M059J (cell line): Measurements from ENCODE around the gene MAGI1. TPM values are rescaled to one million over a fixed set of nuclear protein-coding genes. Genes with fewer than 3 reads are reported as not detected.

ENCODE experiments used
- DNase-seq: peaks from one replicate; pipeline ENCODE4 v3.0.0-alpha.2; 2012; ENCODE audit warnings: low read depth
- total RNA-seq: library from RNA; depleted of rRNA; stranded (reverse); fragments of >200 nt; shearing (Covaris generic); gene quantifications from 2 replicates; pipeline ENCODE4 v1.2.3, GENCODE V29; 2014

The MAGI1 gene
- total RNA-seq, 1 experiment from 2014 or later: 2.8 TPM

DNA sequence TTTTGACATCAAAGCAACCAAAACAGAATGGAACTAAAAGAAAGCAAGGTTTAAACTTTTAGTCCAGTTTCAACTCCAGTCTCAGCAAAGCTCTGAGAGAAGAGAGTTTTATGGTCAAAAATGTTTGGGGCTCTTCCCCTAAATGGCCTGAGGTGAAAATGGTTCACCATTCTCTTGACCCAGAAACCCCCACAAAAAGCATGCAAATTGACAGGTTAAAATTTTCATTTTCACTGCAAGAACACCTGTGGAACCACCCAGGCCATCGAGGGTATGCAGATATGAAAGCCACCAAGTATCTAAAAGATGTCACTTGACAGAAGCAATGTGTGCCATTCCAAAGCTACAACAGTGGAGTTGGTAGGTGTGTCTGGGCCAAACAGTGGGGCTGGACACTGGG is 195.0 kb downstream of the MAGI1 start:
- DNase-seq: no peak

DNA sequence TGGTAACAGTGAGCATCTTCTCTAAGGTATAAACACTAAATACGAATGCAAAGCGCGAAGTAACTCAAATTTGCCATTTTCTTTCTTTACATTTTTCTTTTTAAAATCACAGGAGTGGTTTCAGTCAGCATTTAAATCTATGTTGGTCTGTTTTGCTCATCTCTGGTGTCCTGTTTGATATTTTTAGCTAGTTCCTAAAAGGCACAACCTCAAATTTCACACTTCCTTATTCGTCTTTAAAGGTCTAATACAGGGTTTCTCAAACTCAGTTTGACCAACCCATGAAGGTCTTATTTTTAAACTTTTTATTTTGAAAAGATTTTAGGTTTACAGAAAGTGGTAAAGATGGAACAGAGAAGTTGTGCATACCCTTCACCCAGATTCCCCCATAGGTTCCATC is 201.1 kb downstream of the MAGI1 start:
- no peak for DNase-seq

DNA sequence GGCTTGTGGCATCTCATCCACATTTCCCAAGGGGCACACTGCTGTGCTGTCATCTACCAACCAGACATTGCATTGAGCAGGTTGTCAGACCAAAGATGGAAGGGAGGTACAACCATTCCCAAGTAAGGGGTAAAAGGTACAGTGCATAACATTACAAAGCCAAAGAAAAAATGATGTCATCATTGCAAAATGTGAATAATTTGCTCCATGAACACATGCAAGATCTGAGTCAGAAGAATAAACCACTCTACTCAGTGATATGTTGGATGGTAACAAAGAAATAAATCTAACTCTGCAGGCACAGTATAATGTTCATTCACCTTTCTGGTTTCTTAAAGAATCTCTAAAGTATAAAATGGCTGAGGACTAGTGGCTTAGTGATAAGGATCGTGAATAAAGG is 202.7 kb downstream of the MAGI1 start:
- DNase-seq: peak; percentile 62

DNA sequence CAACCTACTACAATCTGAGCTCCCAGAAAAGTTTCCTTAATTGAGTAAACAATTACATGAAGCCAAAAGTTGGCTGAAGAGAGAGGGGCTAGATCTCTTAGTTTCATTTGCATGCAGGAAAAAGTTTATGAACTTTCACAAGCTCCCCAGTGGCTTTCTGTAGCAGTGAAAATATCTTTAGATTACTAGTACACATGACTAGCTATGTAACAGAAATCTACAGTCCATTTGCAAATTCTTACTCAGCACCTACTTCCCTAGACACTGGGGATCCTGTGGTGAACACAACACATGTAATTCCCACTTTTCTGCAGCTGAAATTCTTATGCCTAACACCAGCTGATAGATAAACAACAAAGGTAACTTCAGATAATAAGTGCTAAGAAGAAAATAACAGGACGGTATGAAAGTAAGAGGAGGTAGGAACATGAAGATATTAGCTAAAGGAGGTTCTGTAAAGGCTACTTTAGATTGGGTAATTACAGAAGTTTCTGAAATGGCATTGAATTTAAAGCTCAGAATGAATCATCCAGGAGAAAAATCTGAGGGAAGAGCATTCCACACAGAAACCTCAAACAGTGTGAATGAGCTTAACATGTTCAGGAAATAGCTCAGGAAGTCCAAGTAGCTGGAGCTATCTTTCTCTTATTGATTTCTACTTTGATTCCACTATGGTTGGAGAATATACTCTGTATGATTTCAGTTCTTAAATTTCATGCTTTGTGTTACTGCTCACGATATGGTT is 204.8 kb downstream of the MAGI1 start:
- DNase-seq: peak; percentile 67

DNA sequence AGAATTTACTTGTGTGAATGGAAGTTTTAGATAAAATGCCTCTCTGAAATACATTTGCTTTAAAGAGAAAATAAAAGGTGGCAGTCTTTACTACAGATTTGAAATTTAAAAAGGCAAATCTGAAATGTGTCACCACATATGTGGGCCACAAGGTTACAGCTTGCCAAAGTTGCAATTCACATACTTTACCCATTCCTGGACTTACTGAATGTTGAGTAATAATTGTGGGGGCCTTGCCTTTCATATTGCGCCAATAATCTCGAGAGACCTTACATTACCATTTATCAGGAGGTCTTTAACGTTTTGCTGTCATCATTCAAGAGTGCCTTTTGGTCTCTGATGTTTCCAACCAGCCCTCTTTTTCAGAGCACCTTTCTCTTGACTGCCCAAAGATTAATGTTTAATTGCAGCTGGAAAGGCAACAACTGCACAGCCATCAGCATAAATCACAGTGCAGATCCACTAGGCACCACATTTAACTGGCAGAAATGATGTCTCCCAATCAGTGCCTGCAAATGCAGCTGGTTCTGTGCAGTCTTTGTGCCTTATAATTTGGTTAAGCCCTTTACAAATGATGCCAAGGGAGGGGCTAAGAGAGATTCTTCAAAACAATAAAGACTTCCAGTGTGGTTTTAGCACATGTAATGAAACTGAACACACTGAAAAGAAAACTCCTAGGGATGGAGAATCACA is 206.8 kb downstream of the MAGI1 start:
- peak; percentile 63 for DNase-seq

DNA sequence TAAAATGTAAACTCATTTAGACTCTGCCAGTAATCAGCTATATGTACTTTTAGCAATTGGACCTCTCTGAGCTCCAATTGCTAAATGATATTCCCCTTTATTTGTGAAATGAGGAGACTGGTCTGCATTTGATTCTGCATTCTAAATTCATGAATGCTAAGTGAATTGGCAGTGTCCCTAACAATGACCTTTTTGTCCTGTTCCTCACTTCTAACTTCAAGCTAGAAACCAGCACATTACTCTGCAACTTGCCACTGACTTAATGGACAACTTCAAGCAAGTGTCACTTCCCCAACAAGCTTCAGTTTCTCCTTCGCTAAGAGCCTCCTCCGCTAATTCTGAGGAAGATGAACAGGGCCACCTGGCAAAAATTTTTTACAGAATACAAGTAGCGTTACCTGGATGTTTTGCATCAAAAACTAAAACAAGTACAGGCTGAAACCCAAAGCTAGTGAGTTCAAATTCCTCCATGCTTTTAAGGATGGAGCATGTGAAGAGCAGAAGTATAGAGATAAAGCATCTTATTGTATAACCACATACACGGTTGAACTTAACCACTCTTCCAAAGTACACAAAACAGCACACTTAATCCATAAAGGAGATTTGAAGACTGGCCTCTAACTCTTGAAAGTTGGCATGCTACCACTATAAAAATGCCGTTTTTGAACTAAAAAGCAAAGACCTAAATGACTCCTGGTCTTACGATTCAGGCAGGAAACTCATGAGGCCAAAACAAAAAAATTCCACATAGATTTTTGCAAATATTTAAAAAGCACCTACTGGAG is 207.6 kb downstream of the MAGI1 start:
- peak; percentile 3 for DNase-seq

DNA sequence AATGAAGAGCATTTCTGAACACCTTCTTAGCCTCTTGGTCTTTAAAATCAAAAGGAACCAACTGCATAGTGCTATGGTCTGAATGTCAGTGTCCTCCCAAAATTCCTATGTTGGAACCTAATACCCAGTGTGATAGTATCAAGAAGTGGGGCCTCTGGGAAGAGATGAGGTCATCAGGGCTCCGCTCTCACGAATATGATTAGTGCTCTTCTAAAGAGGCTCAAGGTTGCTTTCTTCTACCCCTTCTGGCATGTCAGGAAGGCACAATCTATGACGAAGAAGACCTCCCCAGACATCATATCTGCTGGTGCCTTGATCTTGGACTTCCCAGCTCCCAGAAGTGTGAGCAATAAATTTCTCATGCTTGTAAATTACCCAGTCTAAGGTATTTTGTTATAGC is 209.5 kb downstream of the MAGI1 start:
- DNase-seq: peak; percentile 36

DNA sequence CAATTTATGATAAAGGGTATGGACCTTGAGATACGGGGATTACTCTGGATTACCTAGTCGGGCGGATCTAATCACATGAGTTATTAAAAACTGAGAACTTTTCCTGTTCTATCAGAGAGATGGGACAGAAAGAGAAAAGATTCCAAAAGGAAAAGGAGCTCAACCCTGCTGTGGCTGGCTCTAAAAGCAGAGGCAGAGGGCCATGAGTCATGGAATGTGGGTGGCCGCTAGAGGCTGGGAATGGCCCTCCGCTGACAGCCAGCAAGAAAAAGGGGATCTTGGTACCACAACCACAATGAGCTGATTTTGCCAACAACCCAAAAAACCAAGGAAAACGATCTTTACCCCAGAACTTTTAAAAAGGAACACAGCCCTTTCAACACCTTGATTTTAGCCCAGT is 210.0 kb downstream of the MAGI1 start:
- DNase-seq: peak; percentile 53

DNA sequence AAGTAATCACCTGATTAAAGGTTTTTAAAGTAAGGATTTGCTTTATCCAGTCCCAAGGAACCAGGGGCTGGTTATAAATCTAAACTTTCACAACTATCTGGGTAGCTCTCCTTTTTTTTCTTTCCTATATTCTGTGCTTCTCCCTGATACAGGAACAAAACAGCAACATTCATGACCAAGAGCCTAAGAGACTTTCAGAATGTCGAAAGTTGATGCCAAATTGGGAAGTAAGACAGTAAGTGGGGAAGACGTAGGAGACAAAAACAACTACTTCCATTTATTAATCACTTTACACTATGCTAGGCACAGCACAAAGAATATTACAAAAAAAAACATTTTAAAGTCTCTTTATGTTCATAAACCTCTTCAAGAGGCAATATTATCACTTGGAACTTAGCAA is 211.6 kb downstream of the MAGI1 start:
- no peak for DNase-seq

DNA sequence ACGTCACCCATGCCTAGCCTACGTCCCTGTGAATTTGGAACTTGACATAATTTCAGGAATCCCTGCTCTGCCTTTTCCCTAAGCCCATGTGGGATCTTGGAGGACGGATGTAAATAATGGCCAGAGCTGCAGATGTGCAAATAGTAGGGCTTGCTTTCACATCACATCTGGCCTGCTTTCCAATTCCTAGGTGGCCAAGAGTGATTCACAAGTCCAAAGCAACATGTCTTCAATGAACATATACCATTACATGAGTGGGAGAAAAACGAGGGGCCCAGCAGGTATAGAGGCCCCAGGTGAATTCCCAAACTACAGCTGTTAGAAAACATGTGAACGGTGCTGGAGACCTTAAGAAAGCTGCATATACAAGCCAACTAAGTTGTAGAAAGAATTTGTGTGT is 214.6 kb downstream of the MAGI1 start:
- DNase-seq: no peak

DNA sequence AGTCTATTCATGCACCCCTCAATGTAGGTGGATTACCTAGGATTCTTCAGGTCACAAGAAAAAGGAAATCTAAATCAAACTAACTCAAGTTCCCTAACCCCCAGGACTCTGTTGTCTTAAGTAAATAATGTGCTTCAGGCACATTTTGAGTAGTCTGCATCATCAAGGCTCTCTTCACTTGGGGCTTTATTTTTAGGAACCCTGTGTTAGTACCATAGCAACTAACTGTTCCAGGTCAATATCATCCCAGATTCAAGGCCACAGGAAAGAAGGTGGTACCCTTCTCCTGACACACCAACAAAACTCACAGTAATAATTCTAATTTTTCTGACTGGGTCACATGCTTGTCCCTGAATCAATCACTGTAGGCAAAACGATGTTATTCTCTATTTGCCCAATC is 218.1 kb downstream of the MAGI1 start:
- DNase-seq: no peak

DNA sequence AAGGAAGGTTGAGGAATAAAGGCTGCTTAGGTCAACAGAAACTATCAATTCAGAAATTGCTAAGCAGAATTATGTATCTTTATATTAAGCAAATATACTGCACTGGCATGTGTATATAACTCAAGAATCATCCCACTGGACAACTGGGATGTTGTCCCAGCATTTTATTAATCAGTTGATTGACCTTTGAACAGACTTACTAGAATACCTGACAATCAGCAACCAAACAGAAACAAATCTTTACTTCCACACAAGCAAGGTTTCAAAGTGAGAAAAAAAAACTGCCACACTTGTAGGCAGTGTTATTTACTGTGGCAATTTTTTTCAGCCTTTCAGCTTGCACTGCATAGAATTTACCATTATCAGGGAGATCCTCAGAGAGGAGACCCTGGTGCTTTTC is 218.8 kb downstream of the MAGI1 start:
- DNase-seq: no peak

DNA sequence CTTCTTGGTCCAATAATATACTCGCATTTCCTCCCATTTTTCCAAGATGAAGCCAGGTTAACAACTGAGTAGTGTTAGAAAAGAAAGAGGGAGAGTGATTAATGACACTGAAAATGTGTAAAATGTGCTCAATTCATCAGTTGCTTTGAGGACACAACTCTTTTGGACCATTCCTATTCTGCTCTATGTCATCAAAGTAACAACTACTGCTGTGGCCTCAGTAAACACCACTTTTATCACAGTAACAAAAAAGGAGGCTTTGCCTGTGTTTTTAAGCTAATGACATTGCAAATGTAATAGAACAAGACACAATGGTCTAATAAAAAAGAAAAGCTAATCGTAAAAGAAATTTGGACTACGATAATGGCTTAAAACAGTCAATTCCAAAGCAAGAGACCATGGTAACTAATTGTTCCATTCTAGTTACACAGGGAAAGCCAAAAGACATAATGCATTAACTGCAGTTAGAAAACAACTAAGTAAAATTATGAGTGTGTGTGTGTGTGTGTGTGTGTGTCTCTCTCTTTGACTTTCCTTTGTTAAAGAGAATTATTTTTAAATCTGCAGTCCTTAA is 221.1 kb downstream of the MAGI1 start:
- DNase-seq: no peak

DNA sequence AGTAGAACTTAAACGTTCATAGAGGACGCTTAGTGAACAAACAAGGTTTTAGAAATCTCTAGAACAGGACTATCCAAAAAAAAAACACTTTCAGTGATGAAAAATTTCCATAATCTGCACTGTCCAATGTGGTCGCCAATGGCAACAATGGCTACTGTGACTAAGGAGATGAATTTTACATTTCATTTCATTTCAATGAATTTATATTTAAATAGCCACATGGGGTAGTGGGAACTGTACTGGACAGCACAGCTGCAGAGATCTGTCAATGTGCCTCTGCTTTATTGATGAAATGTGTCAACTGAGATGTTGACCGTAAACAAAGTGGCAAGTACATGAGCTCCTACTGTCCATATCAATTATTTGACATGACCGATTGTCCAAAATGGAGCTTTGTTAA is 222.5 kb downstream of the MAGI1 start:
- DNase-seq: no peak

DNA sequence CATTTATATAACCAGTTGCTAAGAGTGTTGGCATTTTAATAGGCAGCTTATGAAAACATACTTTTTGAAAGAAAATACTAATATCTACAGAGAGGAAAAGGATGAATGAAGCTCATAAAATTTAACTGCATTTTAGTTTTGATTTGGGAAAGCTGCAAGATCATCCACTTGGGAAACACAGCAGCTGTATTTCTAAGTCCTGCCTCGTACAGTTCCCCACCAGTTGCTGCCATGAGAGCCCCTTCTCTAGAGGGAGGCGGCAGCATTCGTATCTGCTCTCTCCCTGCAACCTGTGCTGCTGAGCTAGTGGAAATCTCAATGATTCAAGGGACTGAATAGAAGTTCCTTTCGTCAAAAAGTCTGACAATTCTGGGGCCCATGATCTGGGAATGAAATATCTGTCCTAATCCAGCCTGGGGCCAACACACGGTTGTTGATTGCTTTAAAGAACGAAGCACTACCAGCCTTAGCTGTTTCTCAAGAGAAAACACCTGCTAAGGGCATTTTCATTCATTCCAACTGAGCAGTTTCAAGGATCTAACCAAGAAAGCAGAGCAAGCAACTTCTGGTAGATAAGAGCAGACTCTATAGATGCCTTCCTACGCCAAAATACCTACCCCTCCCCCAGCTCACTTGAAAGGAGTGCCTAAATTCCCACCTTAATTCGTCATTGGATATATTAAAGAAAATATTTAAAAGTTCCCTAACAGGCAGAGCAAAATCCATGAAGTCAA is 223.7 kb downstream of the MAGI1 start:
- no peak for DNase-seq

DNA sequence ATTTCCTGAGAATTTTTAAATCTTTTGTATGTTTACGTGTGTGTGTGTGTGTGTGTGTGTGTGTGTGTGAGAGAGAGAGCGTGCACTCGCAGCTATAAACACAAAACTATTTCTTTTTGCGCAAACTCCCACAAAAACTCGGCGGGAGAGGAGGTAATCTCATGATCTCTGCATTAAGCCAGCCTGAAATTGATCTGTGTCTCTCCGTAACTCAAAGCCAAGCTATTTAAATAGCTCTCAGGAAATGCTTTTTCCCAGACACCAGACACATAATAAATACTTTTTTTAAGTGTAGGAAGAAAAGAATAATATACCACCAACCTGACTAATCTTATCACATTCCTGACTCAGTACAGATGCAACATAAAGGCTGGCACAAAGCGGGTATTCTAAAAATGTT is 226.8 kb downstream of the MAGI1 start:
- no peak for DNase-seq

DNA sequence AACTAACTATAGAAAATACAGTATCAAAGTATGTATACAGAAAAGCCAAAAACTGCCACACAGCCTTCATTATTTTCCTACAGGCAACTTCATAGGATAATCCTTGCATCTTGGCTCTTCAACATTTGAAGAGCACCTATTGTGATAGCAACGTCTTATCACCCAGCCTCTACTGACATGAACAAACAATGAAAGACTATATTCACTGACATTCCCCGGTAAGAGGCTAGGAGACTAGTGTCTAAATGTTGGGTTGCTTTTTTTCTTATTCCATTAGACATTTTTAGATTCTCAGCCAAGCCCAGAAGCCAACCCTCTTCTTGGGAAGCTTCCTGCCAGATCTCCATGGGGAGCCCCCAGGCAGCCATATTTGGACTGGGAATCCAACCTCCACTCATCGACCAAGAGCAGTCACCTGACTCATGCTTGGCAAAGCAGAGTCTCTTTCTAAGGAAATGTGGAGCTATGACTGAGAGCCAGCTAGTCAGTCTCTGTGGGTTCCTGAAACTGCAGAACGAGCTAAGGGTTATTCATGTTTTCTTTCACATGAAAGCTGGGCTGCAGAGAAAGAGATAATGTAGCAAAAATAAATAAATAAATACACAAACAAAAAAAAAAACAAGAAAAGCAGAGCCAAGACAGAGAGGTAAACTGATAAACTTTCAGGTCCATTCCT is 227.5 kb downstream of the MAGI1 start:
- peak; percentile 22 for DNase-seq

DNA sequence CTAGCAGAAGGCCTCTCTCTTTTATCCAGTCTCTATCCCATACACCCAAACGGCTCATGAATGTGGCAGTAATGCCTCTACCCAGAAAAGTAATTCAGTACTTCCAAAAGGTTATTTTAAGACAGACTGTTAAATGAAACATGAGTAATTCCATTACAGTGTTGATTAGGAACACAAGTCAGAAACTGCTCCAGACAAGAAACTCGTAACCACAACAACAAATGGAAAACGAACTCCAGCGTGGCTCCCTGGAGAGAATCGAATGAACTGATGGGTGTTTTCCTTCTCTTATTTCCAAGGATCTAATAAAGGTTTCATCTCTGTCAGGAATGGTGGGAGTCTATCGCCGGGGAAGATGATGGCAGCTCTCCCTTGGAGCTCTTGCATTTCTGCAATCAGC is 228.4 kb downstream of the MAGI1 start:
- no peak for DNase-seq

DNA sequence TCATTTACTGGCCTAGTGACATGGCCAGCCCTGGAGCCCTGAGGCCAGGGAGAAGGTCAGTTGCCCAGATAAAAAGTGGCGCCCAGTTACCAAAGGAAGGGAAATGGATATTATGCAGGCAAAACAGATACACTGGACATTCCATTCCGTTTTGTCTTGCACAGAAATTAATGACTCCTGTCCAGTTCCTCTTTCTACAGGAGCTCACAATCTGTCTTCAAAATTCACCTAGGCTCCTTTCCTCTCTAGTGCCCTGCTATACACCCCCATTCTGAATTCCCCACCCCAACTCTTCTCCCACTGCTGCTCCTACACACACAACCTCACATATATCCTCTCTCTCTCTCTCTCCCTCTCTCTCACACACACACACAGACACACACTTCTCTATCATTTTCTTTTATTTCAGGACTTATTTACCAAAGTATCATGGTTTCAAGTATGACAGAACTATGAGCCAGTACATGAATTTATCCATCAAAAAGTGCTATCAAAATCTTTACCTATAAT is 229.0 kb downstream of the MAGI1 start:
- DNase-seq: no peak

DNA sequence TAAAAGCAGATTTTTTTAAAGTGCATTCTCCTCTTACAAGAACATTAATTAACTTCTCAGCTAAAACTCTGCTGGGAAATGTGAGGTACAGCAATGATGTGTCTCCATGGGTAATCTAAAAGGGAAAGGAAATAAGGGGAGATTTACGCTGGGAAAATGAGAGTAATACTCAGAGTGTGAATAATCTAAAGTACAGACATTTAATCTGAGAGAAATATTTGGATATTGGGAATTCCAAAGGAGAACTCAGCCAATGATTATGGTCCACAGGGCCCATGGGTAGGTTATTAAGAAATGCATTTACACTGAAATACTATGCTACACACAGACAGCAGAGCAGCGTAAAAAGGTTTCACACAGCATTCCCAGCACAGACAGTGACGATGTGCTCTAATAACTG is 229.9 kb downstream of the MAGI1 start:
- DNase-seq: no peak

DNA sequence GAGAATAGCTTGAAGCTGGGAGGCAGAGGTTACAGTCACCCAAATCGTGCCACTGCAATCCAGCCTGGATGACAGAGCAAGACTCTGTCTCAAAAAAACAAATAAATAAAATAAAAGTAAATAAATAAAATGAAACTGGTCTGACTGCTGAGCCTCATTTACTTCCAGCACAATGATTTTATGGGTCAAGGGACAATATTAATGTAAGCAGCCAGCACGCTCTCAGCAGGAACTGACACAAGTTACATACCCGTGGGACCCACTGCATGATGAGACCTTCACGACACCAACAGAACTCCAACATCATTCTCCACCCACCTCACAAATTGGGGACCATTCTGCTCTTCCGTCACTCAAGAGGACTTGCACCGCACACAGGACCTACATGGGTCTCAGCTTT is 230.3 kb downstream of the MAGI1 start:
- DNase-seq: no peak
